Measurements from ENCODE around the gene ARID1B.

- TF ChIP-seq CTCF (IDR thresholded peaks at IDR 0.05 in 2 of 3, conservative IDR thresholded peaks at IDR 0.05 in 1 of 3; ENCODE audit: borderline replicate concordance in 1 of 3, insufficient read depth in 1 of 3, low read depth in 2 of 3, low read length in 2 of 3) = no peak
- TF ChIP-seq POLR2AphosphoS5 (IDR thresholded peaks at IDR 0.05; ENCODE audit: low read depth, low read length) = no peak
- no peak for TF ChIP-seq REST (IDR thresholded peaks at IDR 0.05; ENCODE audit: low read depth)
Observed at GRCh38 chr6:156995502-156995901, 218.3 kb downstream of the ARID1B start.
